ENCODE results near the gene TRAPPC5. TPM values are rescaled to one million over a fixed set of nuclear protein-coding genes. Genes with fewer than 3 reads are reported as not detected.

The TRAPPC5 gene
- total RNA-seq, 1 donor from 2014 or later, result 82.5 TPM

DNA sequence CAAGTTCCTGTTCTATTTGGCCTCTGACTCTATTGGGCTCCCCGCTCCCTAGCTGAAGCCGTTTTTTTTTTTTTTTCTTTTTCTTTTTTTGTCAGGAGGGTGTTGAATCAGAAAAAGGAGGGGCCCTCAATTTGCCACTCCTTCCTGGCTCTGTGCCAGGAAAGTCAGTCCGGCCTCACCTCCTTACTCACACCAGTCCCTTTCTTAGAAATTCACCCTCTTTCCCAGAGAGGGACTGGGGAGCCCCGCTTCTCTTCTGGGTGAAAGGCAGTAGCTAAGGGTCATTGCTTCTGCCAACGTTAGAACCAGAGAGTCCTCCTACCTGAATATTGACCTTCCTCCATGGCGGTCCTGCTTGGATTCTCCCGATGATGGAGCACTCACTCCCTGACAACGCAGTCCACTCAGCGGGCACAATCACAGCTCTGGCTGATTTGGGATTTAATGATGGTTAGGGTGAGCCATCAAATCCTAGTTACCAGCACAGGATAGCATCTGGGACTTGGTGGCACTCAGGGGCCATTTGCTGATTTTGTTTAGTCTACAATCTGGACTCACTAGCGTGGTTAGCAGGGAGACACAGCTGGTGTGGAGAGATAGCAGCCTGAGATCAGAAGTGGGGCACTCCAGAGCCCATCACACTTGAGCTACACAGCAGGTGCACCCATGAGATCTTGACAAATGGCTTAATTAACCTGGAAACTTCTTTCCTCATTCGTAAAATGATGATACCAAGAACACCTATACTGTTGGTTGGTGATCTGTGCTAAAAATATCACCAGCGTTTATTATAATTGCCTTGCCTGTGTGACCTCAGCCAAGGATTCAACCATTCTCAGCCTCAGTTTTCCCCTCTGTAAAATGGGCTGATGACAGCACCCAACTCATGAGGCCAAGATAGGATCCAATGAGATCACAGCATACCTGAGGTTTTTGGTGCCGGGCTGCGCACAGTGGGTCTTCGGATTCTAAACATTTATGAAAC lies 19.1 kb downstream of the TRAPPC5 start:
- DNase-seq (ENCODE audit: low read depth in 2 of 2), result no peak

- DNase-seq (ENCODE audit: low read depth in 2 of 2), result no peak
These were observed 20.5 kb downstream of the TRAPPC5 start for GRCh38 chr19:7701049-7701653.

GRCh38 chr19:7701654-7702457 lies 21.2 kb downstream of the TRAPPC5 start, which contains the start of gene FCER2:
TSS of gene FCER2 (minus strand) at chr19:7702131. CDS start at chr19:7699760, 2,371 bp downstream.
- DNase-seq (ENCODE audit: low read depth in 2 of 2), result no peak

GRCh38 chr19:7703332-7703731 lies 22.7 kb downstream of the TRAPPC5 start:
- DNase-seq (ENCODE audit: low read depth in 2 of 2), result no peak

DNA sequence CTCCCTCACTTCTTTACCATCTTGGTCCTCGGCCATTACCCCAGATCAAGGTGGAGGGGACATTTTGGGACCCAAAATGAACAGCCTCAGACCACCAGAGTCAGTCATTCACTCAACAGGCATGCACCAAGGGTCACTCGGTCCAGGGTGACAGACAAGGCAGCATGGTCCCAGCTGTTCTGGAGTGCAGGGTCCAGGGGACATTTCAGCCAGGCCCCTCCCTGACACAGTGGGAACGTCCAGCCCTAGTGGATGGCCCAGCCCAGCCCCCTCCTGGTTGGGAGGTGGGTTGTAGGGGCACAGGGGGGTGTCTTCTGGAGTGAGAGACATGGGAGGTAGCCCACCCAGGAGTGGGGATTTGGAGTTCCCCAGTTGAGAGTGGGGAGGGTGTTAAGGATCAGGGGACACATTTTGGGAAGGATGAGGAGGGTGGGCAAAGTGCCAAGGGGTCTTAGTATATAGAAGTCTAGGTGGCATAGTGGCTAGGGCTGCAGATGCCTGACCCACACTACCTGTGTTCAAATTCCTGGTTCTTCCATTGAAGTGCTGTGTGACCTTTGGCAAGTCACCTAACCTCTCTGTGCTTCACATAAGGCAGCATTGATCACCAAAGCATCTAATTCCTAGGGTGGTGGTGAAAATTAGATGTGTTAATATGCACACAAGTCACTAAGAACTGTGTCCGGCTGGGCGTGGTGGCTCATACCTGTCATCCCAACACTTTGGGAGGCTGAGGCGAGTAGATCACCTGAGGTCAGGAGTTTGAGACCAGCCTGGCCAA lies 23.8 kb downstream of the TRAPPC5 start:
- no peak for DNase-seq (ENCODE audit: low read depth in 2 of 2)

GRCh38 chr19:7705387-7706187 lies 25.0 kb downstream of the TRAPPC5 start:
- DNase-seq (ENCODE audit: low read depth in 2 of 2), result no peak

DNA sequence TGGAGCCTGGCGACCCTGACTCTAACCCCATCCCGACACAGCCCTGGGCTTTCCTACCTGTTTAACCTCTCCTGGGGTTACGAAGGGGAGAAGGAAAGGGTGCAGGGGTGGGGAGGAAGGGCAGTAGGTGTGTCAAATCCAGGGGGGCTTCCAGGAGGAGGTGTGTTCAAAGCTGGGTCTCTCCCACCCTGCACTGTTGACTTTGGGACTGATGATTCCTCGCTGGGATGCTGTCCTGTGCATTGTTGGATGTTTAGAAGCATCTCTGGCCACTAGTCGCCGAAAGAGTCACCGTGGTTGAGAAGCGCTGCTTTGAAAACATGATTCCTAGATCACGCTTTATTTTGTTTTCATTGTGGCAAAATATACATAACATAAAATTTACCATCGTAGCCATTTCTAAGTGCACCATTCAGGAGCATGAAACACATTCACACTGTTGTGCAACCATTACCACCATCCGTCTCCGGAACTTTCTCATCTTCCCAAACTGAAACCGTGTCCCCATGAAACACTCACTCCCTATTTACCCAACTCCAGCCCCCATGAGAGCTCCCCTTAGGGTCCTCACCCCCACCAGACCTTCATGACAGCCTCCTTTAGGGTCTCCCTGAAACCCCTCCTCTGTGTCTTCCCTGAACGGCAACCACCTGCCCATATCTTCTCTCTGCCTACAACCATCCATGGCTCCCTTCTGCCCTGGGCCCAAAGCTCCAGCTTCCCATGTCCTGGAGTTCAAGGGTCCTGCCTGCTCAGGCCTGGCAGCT lies 25.7 kb downstream of the TRAPPC5 start:
- DNase-seq (ENCODE audit: low read depth in 2 of 2), result no peak

- DNase-seq (ENCODE audit: low read depth in 2 of 2), result no peak
These were observed 26.4 kb downstream of the TRAPPC5 start for GRCh38 chr19:7706955-7707456.

GRCh38 chr19:7709932-7710460 lies 29.4 kb downstream of the TRAPPC5 start:
- no peak for DNase-seq (ENCODE audit: low read depth in 2 of 2)

DNA sequence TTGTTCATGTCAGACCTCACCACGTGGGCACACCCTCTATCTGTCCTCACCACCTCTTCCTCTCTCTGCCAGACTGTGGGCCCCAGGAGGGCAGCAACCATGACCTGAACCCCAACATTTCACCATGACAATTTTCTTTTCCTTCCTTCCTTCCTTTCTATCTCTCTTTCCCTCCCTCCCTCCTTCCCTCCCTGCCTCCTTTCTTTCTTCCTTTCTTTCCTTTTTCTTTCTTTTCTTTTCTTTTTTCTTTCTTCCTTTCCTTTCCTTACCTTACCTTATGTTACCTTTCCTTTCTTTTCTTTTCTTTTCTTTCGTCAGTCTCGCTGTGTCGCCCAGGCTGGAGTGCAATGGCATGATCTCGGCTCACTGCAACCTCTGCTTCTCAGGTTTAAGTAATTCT lies 30.0 kb downstream of the TRAPPC5 start:
- DNase-seq (ENCODE audit: low read depth in 2 of 2), result no peak

GRCh38 chr19:7715671-7716070 lies 35.0 kb downstream of the TRAPPC5 start:
- DNase-seq (ENCODE audit: low read depth in 2 of 2), result no peak

- no peak for DNase-seq (ENCODE audit: low read depth in 2 of 2)
These were observed 36.1 kb downstream of the TRAPPC5 start for GRCh38 chr19:7716762-7717161.

GRCh38 chr19:7718668-7719067 lies 38.0 kb downstream of the TRAPPC5 start:
- no peak for DNase-seq (ENCODE audit: low read depth in 2 of 2)

- DNase-seq (ENCODE audit: low read depth in 2 of 2), result no peak
These were observed 39.7 kb downstream of the TRAPPC5 start for GRCh38 chr19:7720351-7720750.

- no peak for DNase-seq (ENCODE audit: low read depth in 2 of 2)
These were observed 41.6 kb downstream of the TRAPPC5 start for GRCh38 chr19:7722231-7722651.

DNA sequence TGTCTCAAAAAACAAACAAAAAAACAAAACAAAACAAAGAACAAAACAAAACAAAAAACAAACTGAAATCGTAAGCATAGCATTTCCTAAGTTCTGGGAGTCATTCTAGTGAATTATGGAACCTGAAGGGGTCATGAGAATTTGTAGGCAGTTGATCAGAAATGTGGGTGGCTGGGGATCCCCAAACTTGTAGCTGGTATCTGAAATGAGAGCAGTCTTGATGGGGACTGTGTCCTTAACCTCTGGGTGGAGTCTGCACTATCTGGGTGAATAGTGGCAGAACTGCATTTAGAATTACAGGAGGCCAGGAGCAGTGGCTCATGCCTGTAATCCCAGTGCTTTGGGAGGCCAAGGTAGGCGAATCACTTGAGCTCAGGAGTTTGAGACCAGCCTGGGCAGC lies 45.2 kb downstream of the TRAPPC5 start:
- no peak for DNase-seq (ENCODE audit: low read depth in 2 of 2)

DNA sequence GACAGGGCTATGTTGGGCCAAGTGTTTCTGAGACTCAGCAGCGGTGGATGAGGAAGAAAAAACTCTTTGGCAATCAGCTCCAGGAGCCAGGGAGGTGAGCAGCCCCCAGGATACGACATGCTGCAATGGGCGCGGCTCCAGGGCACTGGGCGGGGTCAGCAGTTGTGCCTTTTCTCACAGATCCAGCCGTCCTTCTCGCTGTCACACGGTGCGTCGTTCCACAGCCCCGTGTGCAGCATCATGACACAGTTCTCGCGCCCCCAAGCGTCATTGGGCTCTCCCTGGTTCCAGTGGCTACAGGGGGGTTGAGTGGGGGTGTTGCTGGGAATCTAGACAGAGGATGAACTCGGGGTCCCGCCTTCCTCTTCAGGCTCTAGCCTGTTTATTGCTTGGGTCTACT lies 48.6 kb downstream of the TRAPPC5 start:
- no peak for DNase-seq (ENCODE audit: low read depth in 2 of 2)

DNA sequence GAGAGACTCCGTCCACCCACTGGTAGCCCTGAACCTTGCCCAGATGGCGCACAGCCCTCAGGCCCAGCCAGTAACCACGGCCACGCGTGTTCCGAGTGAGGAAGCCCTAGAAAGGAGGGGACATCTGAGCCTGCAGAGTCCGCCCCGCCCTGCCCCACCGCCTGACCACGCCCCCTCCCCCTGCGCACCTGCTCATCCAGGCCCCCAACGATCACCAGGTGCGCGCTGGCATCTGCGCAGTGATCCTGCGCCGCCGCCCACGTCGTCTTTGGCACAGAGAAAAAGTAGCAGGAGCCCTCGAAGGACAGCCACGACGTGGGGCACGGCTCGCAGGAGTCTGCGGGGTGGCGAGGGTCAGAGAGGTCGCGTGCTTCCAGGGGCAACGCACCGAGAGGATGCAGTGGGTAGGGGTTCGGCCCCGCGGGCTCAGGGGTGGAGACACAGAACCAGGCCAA lies 49.2 kb downstream of the TRAPPC5 start:
- no peak for DNase-seq (ENCODE audit: low read depth in 2 of 2)
